ENCODE results near the gene CASZ1. TPM values are rescaled to one million over a fixed set of nuclear protein-coding genes. Genes with fewer than 3 reads are reported as not detected.

CASZ1 gene
- polyA plus RNA-seq, 2 of the 4 experiments (the other 2 are of a cell fraction) = 0.52 to 1.2 TPM

GRCh38 chr1:10708757-10709156 is 87.7 kb downstream of the CASZ1 start:
- Histone ChIP-seq H3K4me2 (no peak overlapping the region), H3K4me1 (no peaks in the 10 kb centered on the region), H3K27ac (no peak overlapping the region), H3K9me3 (no peaks in the 10 kb centered on the region), H3K4me3 (no peak overlapping the region)
- FAIRE-seq (no peak), ATAC-seq (no peak), DNase-seq (ENCODE audit: low read depth in 1 of 2, low spot score in 1 of 2) (no peak)
- POLR2A ChIA-PET = no interaction called here
- no peak for TF ChIP-seq RNF2 (IDR thresholded peaks at IDR 0.05; ENCODE audit: borderline replicate concordance, low read depth)
- TF ChIP-seq ZFP36 (IDR thresholded peaks at IDR 0.05; ENCODE audit: borderline replicate concordance, partially characterized antibody) = no peak
- no peak for TF ChIP-seq MAZ (IDR thresholded peaks at IDR 0.05; ENCODE audit: borderline replicate concordance, low read depth, low read length)
- TF ChIP-seq SMC3 (IDR thresholded peaks at IDR 0.05) = no peak
- no peak for TF ChIP-seq BCL3 (IDR thresholded peaks at IDR 0.05)
- 95% methylated on average over 8 of the region's 11 CpGs for WGBS (ENCODE audit: missing lambda C conversion rate)
- CTCF ChIA-PET = no interaction called here

- ChIA-PET POLR2A (no interaction called here), CTCF (no interaction called here)
- H3K4me1 ChIP-seq = no peaks in the 10 kb centered on the region
- no peak overlapping the region for H3K27ac ChIP-seq
- WGBS (ENCODE audit: missing lambda C conversion rate) = 90% methylated on average over 12 of the region's 12 CpGs
- H3K4me3 ChIP-seq = no peak overlapping the region
- DNase-seq (ENCODE audit: low read depth in 1 of 2, low spot score in 1 of 2) (no peak), FAIRE-seq (no peak), ATAC-seq (no peak)
- no peak for TF ChIP-seq USF2 (IDR thresholded peaks at IDR 0.05)
- TF ChIP-seq BHLHE40 (IDR thresholded peaks at IDR 0.05; ENCODE audit: low read depth, low read length) = no peak
- TF ChIP-seq NFE2L2 (conservative IDR thresholded peaks at IDR 0.05; ENCODE audit: low read length) = no peak
- H3K4me2 ChIP-seq = no peak overlapping the region
- no peaks in the 10 kb centered on the region for H3K9me3 ChIP-seq
These were observed 89.2 kb downstream of the CASZ1 start for GRCh38 chr1:10707208-10707607.

GRCh38 chr1:10706376-10706913 is 90.0 kb downstream of the CASZ1 start:
- TF ChIP-seq FOXS1 (CRISPR knock-in tag; IDR thresholded peaks at IDR 0.05) (no peak), SMC3 (IDR thresholded peaks at IDR 0.05) (no peak), KDM1A (IDR thresholded peaks at IDR 0.05; ENCODE audit: low read depth) (no peak), GATA3 (IDR thresholded peaks at IDR 0.05; ENCODE audit: borderline replicate concordance) (no peak), POLR2A (IDR thresholded peaks at IDR 0.05; ENCODE audit: low read length) (no peak), CHD2 (IDR thresholded peaks at IDR 0.05; ENCODE audit: low read length, partially characterized antibody) (no peak), EHMT2 (IDR thresholded peaks at IDR 0.05; ENCODE audit: low read depth) (no peak), ZNF302 (CRISPR knock-in tag; IDR thresholded peaks at IDR 0.05) (no peak), USF2 (IDR thresholded peaks at IDR 0.05) (no peak), JUNB (IDR thresholded peaks at IDR 0.05) (no peak), PBX3 (IDR thresholded peaks at IDR 0.05) (no peak), MAZ (IDR thresholded peaks at IDR 0.05; ENCODE audit: borderline replicate concordance, low read depth, low read length) (no peak), RFX5 (IDR thresholded peaks at IDR 0.05) (no peak), TFCP2L1 (CRISPR knock-in tag; IDR thresholded peaks at IDR 0.05) (no peak), HDAC2 (IDR thresholded peaks at IDR 0.05) (no peak), KDM5A (IDR thresholded peaks at IDR 0.05) (no peak), CBX2 (IDR thresholded peaks at IDR 0.05; ENCODE audit: borderline replicate concordance, low read depth) (no peak)
- WGBS (ENCODE audit: missing lambda C conversion rate) = 84% methylated on average over 11 of the region's 16 CpGs
- POLR2A ChIA-PET = no interaction called here
- DNase-seq (ENCODE audit: low read depth in 1 of 2, low spot score in 1 of 2) (no peak), FAIRE-seq (no peak), ATAC-seq (no peak)
- Histone ChIP-seq H3K4me3 (no peak overlapping the region), H3K4me2 (no peak overlapping the region), H3K9me3 (no peaks in the 10 kb centered on the region), H3K27ac (no peak overlapping the region), H3K4me1 (no peaks in the 10 kb centered on the region)
- CTCF ChIA-PET = no interaction called here
